MG63 (cell line): Measurements from ENCODE around the gene ARSA. TPM values are rescaled to one million over a fixed set of nuclear protein-coding genes. Genes with fewer than 3 reads are reported as not detected.

Source experiments
- DNase-seq: peaks from one replicate; pipeline ENCODE4 v3.0.0-alpha.2; 2020
- H3K27me3 ChIP-seq: fragments of 250-450 bp; sonication (Bioruptor Pico); 2 replicates; pipeline ENCODE4 v1.5.1; 2020; ENCODE audit warnings: mild to moderate bottlenecking, moderate library complexity
- H3K36me3 ChIP-seq: fragments of 250-450 bp; sonication (Bioruptor Pico); 2 replicates; pipeline ENCODE4 v1.5.1; 2020; ENCODE audit warnings: mild to moderate bottlenecking, moderate library complexity
- H3K4me3 ChIP-seq: fragments of 250-450 bp; sonication (Bioruptor Pico); 2 replicates; pipeline ENCODE4 v1.5.1; 2020; ENCODE audit warnings: mild to moderate bottlenecking, moderate library complexity
- H3K9me3 ChIP-seq: fragments of 250-450 bp; sonication (Bioruptor Pico); 2 replicates; pipeline ENCODE4 v1.5.1; 2020; ENCODE audit warnings: mild to moderate bottlenecking, moderate library complexity
- total RNA-seq: library from RNA; depleted of rRNA; stranded (reverse); fragments of >200 nt; shearing (Covaris generic); gene quantifications from 2 replicates; pipeline ENCODE4 v1.2.3, GENCODE V29; 2014; ENCODE audit warnings: low replicate concordance; rRNA removed

ARSA gene
- 9.8 and 16.0 TPM in 2 replicates for total RNA-seq

DNA sequence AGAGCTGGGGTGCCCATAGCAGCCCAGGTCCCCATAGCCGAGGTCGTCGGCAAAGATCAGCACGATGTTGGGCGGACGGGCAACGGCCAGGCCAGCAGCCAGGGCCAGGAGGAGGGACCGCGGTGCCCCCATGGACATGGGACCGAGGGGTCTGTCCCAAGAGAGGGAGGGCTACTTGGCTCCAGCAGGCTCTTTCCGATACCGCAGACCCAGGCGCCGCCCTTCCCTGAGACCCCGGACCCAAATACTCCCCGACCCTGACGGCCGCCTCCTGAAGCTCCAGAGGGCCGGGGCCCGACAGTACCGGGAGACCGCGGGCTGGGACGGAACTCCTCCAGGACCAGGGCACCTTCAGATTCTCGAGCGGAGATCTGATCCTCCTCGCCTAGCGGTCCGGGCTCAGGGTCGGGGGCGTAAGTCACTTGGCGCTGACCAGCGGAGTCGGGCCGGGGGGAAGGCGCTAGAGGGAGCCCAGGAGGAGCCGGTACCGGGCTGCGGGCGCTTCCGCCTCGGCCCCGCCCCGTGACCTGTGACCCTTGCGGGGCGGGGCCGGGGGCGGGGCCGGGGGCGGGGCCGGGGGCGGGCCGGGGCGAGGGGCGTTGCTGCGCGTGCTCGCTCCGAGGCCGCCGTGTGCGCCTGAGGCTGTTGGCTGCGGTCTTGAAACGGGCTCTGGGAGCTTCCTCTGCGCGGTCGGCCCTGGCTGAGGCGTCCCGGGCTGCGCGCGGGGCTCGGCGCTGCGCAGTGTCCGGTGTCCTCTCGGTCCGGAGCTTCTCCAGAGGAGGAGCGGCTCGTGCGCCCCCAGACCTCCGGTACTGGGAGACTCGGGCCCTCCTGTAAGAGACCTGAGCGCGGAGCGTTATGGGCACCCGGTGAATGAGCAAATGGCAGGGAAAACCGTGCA is at the start of gene ARSA:
Gene ARSA (minus strand): TSS at position 511 of the 901 bp plus-strand sequence. CDS start 373 bp downstream, at position 138.
- peak within 1 kb of the TSS; percentile 76 for H3K4me3 ChIP-seq
- peak; percentile 89 for DNase-seq
- no peaks in the 10 kb centered on the region for H3K9me3 ChIP-seq
- no peaks in the 10 kb centered on the region for H3K36me3 ChIP-seq
- H3K27me3 ChIP-seq, result no peaks in the 10 kb centered on the region

GRCh38 chr22:50676661-50677492 is 48.9 kb upstream of the ARSA start:
- H3K4me3 ChIP-seq, result no peak overlapping the region

GRCh38 chr22:50676180-50676636 is 48.3 kb upstream of the ARSA start:
- no peaks in the 10 kb centered on the region for H3K27me3 ChIP-seq
- DNase-seq, result no peak
- H3K4me3 ChIP-seq, result no peak overlapping the region
- no peaks in the 10 kb centered on the region for H3K9me3 ChIP-seq
- no peaks in the 10 kb centered on the region for H3K36me3 ChIP-seq

More at GRCh38 chr22:50676661-50677492, 48.9 kb upstream of the ARSA start:
- no peaks in the 10 kb centered on the region for H3K36me3 ChIP-seq
- no peaks in the 10 kb centered on the region for H3K9me3 ChIP-seq
- H3K27me3 ChIP-seq, result no peaks in the 10 kb centered on the region
- no peak for DNase-seq

GRCh38 chr22:50675553-50676179 is 47.7 kb upstream of the ARSA start:
- H3K36me3 ChIP-seq, result no peaks in the 10 kb centered on the region
- H3K27me3 ChIP-seq, result no peaks in the 10 kb centered on the region
- no peak for DNase-seq

DNA sequence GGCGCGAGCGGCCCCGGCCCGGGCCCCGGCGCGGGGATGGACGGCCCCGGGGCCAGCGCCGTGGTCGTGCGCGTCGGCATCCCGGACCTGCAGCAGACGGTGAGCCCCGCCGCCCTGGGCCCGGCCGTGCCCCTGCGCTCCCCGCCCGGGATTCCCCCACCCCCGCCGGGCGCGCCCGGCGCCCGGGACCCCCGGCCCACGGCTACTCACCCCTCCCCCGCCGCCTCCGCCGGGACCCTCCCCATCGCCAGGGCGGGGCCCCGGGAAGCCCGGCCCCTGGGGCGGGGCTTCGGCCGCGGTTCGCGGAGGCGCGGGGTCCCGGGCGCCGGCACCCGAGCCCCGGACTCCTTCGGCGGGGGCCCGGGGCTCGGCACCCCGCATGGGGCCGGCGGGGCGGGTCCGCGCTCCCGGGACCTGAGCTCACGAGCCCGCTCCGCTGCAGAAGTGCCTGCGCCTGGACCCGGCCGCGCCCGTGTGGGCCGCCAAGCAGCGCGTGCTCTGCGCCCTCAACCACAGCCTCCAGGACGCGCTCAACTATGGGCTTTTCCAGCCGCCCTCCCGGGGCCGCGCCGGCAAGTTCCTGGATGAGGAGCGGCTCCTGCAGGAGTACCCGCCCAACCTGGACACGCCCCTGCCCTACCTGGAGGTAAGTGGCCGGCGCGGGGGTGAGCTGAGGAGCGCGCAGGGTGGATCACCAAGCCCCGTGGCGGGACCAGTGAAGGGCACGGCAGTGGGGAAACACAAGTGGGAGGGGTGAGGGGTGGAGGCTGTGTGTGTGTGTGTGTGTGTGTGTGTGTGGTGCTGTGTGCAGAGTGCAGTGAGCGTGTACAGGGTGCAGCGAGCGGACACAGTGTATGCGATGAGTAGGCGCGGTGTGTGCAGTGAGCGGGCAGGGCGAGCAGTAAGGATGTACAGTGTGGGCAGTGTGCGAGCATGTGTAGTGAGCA is 46.9 kb upstream of the ARSA start:
- Histone ChIP-seq H3K4me3 (peak overlapping the region; percentile 51), H3K27me3 (no peaks in the 10 kb centered on the region), H3K36me3 (no peaks in the 10 kb centered on the region), H3K9me3 (no peaks in the 10 kb centered on the region)
- peak; percentile 57 for DNase-seq

More at GRCh38 chr22:50675553-50676179, 47.7 kb upstream of the ARSA start:
- no peaks in the 10 kb centered on the region for H3K9me3 ChIP-seq
- H3K4me3 ChIP-seq, result peak overlapping the region; percentile 51

- no peaks in the 10 kb centered on the region for H3K27me3 ChIP-seq
- DNase-seq, result no peak
- no peaks in the 10 kb centered on the region for H3K36me3 ChIP-seq
- H3K4me3 ChIP-seq, result no peak overlapping the region
- no peaks in the 10 kb centered on the region for H3K9me3 ChIP-seq
Observed at GRCh38 chr22:50674130-50674500, 46.2 kb upstream of the ARSA start.

GRCh38 chr22:50673231-50674129 is 45.5 kb upstream of the ARSA start:
- no peaks in the 10 kb centered on the region for H3K27me3 ChIP-seq
- H3K9me3 ChIP-seq, result no peaks in the 10 kb centered on the region
- no peaks in the 10 kb centered on the region for H3K36me3 ChIP-seq
- no peak for DNase-seq
- H3K4me3 ChIP-seq, result no peak overlapping the region

DNA sequence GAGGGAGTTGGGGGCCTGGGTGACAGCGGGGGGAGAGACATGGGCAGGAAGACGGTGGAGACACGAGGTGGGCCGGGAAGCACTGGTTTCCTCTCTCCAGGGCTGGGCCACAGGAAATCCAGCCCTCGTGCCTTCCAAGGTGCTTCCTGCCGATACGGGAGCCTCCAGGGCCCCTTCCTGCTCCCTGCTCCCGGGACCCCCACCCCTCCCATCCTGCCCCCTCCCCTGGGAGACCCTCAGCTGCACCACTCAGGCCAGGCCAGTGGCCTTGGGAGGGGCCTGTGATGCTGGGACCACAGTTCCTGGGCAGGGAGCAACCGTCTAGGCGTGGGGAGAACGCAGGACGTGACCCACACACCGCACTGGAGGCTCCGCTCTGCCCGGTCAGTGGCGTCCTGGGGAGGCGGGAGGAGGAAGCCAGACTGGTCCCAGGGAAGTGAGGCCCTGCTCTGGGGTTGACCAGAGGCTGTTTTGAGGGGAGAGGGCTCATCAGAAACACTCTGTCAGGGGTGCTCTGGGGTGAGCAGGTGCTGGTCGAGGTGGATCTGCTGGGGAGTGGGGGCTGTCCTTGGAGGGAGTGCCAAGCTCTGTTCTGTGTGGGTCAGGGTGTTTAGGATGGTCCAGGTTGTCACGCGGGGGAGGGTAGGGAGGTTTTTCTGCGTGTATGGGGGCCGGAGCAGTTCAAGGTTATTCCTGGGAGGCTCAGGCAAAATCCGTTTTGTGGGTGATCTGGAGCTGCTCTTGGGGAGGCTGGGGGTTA is 44.7 kb upstream of the ARSA start, which contains the start of gene SHANK3:
Gene SHANK3 (plus strand): TSS at position 353 of the 760 bp plus-strand sequence.
- Histone ChIP-seq H3K9me3 (no peaks in the 10 kb centered on the region), H3K36me3 (no peaks in the 10 kb centered on the region), H3K4me3 (no peak within 1 kb of the TSS), H3K27me3 (no peaks in the 10 kb centered on the region)
- no peak for DNase-seq

DNA sequence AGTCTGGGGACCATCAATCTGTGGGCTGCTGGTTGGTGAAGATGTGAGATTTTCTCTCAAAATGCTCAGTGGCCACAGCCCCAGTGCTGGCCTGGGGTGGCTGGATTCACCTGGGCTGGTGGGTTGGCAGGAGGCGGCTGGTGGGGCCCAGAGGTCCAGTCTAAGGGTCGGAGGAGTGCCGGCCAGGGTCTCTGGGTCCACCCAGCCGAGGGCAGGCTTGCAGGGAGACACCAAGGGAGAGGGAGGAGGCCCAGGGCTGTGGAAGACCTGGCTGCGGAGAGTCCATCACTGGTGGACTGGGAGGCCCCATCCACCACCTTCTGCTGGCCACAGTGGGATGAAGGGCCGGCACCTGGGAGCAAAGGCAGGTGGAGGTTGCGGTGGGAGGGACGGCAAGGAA is 44.1 kb upstream of the ARSA start:
- H3K9me3 ChIP-seq, result no peaks in the 10 kb centered on the region
- DNase-seq, result no peak
- no peak overlapping the region for H3K4me3 ChIP-seq
- H3K36me3 ChIP-seq, result no peaks in the 10 kb centered on the region
- no peaks in the 10 kb centered on the region for H3K27me3 ChIP-seq

- no peaks in the 10 kb centered on the region for H3K9me3 ChIP-seq
- no peak overlapping the region for H3K4me3 ChIP-seq
- H3K36me3 ChIP-seq, result no peaks in the 10 kb centered on the region
- H3K27me3 ChIP-seq, result no peaks in the 10 kb centered on the region
- peak; percentile 52 for DNase-seq
Observed at GRCh38 chr22:50671641-50672040, 43.7 kb upstream of the ARSA start.

DNA sequence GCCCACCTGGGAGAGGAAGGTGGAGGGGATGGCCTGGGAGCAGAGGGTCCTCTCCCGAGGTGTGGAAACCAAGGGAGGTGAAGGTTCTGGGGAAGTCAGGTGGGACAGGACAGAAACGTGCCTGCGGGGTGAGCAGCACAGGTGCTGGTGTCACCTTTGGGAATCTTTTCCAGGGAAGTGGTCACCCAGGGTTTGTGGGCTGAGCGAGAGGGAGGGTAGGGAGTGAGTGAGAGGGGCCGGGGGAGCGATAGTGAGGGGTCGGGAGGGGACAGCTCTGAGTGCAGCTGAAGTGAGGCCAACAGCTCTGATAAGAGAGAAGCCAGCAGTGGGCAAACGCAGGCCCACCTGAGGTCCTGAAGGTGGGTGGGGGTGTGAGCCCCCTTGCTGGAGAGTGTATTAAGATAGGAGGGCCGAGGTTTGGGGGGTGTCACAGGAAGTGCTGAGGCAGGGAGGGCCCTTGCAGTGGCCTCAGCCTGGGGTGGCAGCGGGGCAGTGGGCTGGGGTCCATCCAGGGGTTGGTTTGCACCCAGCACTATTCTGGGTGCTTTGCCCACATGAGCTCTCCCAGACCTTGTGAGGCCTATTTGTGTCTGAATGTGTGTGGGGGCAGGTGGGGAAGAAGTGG is 43.1 kb upstream of the ARSA start:
- Histone ChIP-seq H3K4me3 (no peak overlapping the region), H3K36me3 (no peaks in the 10 kb centered on the region), H3K9me3 (no peaks in the 10 kb centered on the region), H3K27me3 (no peaks in the 10 kb centered on the region)
- no peak for DNase-seq

DNA sequence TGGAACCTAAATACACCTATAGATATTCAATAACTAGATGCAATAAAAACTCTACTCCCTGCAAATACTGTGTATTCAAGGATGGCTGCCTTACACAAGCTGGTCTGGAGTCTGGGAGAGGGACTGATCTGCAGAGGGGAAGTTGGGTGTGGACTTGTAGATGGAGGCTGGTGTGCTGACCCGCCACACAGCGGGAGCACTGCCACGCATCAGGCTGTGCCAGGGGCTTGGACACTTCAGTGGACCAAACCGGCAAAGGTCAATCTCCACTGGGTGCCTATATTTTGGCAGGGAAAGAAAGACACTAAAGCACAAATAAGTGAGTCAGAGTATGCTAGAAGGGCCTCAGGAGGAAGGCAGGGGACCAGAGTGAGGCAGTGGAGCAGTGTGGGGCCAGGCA is 42.6 kb upstream of the ARSA start:
- peak; percentile 89 for DNase-seq
- no peaks in the 10 kb centered on the region for H3K27me3 ChIP-seq
- no peaks in the 10 kb centered on the region for H3K36me3 ChIP-seq
- no peaks in the 10 kb centered on the region for H3K9me3 ChIP-seq
- no peak overlapping the region for H3K4me3 ChIP-seq

DNA sequence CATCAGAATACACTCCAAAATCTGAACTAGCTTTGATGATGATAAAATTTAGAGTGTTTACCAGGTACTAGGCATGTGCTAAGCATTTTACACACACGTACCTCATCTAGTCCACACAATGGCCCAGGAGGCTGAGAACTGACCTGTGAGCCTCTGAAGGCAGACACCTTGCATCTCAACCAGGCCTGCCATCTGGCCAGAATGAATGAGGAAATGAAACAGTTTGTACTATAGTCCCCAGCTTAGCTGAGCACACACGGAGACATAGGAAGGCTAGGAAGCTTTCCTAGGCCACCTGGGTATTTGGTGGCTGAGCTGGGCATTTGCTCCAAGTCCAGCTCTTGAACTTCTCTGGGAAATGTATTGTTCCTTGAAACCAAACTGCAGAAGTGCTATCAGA is 37.8 kb upstream of the ARSA start:
- Histone ChIP-seq H3K36me3 (no peaks in the 10 kb centered on the region), H3K27me3 (no peaks in the 10 kb centered on the region), H3K9me3 (no peaks in the 10 kb centered on the region), H3K4me3 (no peak overlapping the region)
- no peak for DNase-seq

DNA sequence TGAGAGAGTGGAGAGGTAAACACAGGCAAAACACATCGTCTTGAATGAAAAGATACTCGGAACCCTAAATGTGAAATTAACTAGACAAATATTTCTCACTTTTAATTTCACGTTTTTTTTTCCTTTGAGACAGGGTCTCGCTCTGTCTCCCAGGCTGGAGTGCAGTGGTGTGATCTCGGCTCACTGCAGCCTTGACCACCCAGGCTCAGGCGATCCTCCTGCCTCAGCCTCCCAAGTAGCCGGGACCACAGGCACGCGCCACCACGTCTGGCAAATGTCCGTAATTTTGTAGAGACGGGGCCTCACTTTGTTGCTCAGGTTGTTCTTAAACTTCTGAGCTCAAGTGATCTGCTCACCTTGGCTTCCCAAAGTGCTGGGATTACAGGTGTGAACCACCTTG is 37.3 kb upstream of the ARSA start:
- no peaks in the 10 kb centered on the region for H3K9me3 ChIP-seq
- no peaks in the 10 kb centered on the region for H3K27me3 ChIP-seq
- no peak overlapping the region for H3K4me3 ChIP-seq
- no peak for DNase-seq
- H3K36me3 ChIP-seq, result no peaks in the 10 kb centered on the region
